HG03520 (cell line): Measurements from ENCODE around the gene WBP2NL.
A peak's percentile ranks its signal among the peaks of the same experiment; 100 is the strongest.
"Not testable (repeated sequence)": the region's sequence is repeated elsewhere in the genome, so short reads cannot be mapped to it uniquely, and the experiment has no call there.

Source experiments
- ATAC-seq: cut with Tn5 transposase; IDR thresholded peaks from one replicate; pipeline ENCODE4 v1.9.1; 2021; ENCODE audit warnings: mild to moderate bottlenecking, moderate library complexity; ENCODE audit not compliant: unreplicated experiment

WBP2NL gene

GRCh38 chr22:41998361-41999261 lies at the start of gene WBP2NL:
TSS of gene WBP2NL (plus strand) at chr22:41998788. CDS start at chr22:41998819, 31 bp downstream.
- ATAC-seq: peak; percentile 68

GRCh38 chr22:41948928-41949296 lies 49.7 kb upstream of the WBP2NL start:
- ATAC-seq: not testable (repeated sequence)

- ATAC-seq: no peak
Measured at GRCh38 chr22:41949297-41949965, 49.2 kb upstream of the WBP2NL start.

- ATAC-seq: no peak
Measured at GRCh38 chr22:41951898-41952474, 46.6 kb upstream of the WBP2NL start, which contains the start of gene SMIM45. TSS of gene SMIM45 (plus strand) at chr22:41952150.

GRCh38 chr22:41952713-41953112 lies 45.9 kb upstream of the WBP2NL start:
- ATAC-seq: no peak

- no peak for ATAC-seq
Measured at GRCh38 chr22:41957941-41958556, 40.5 kb upstream of the WBP2NL start.

- ATAC-seq: no peak
Measured at GRCh38 chr22:41963453-41964111, 35.0 kb upstream of the WBP2NL start.

- ATAC-seq: no peak
Measured at GRCh38 chr22:41964112-41964491, 34.5 kb upstream of the WBP2NL start.

- ATAC-seq: no peak
Measured at GRCh38 chr22:41966225-41966606, 32.4 kb upstream of the WBP2NL start.

- ATAC-seq: no peak
Measured at GRCh38 chr22:41966607-41967240, 31.9 kb upstream of the WBP2NL start.

- ATAC-seq: no peak
Measured at GRCh38 chr22:41968601-41969000, 30.0 kb upstream of the WBP2NL start.

GRCh38 chr22:41969110-41969646 lies 29.4 kb upstream of the WBP2NL start, which contains the start of gene SEPTIN3:
TSS of gene SEPTIN3 (plus strand) at chr22:41969443. CDS start at chr22:41971493, 2,050 bp downstream.
- ATAC-seq: no peak

GRCh38 chr22:41970601-41971000 lies 28.0 kb upstream of the WBP2NL start:
- ATAC-seq: no peak

- no peak for ATAC-seq
Measured at GRCh38 chr22:41971431-41971830, 27.2 kb upstream of the WBP2NL start.

GRCh38 chr22:41974691-41975290 lies 23.8 kb upstream of the WBP2NL start:
- ATAC-seq: no peak

- no peak for ATAC-seq
Measured at GRCh38 chr22:41975299-41976069, 23.1 kb upstream of the WBP2NL start.

- ATAC-seq: no peak
Measured at GRCh38 chr22:41976070-41976901, 22.3 kb upstream of the WBP2NL start.
